NCI-H2107 (cell line): ENCODE data around the gene SMAGP.
"Not testable (repeated sequence)": the region's sequence is repeated elsewhere in the genome, so short reads cannot be mapped to it uniquely, and the experiment has no call there.

Experiments
- DNase-seq: peaks from one replicate; lab custom pipeline; 2025; lab: John Stamatoyannopoulos, UW

SMAGP gene, protein sequence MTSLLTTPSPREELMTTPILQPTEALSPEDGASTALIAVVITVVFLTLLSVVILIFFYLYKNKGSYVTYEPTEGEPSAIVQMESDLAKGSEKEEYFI

DNA sequence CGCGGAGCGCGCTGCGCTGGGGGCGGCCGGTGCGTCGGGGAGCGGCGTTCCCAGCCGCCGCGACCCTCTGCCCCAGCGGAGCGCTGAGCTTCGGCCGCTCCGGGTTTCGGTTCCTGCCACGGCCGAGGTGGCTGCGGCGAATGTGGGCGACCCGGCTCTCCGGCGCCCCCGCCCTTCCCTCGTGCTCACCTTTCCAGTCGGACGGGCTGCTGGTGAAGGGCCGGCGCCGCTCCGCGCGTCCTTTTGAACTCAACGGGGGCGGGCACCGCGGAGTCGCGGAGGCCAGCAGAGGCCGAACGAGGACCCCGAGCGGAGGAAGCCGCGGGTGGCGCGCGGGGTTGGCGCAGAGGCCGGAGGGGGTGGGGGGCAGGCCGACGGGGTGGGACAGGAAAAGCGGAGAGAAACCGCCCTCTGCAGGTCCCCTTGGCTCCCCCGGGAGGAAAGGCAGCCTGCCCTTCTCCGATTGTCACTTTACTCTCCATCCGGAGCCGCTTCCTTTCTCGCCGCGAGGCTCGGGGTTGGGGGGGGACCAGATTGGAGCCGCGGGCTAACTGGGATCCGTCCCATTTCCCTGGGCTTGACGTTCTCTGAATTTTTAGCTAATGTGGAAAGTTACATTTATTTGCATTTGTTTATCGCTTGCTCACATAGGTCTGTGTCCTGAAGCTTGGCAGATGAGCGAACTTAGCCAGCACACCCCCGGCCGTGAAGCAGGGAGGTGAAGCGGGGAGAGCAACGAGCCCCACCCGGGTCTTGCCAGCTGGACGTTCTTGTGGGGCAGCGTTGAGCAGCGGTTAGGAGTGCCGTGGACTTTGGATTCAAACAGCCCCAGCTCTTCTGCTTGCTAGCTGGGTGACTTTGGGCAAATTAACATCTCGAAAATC lies at the start of gene SMAGP:
Gene SMAGP (minus strand): TSS at position 349 of the 884 bp plus-strand sequence. CDS start 1,137 bp downstream, outside the sequence.
- DNase-seq, result no peak

DNA sequence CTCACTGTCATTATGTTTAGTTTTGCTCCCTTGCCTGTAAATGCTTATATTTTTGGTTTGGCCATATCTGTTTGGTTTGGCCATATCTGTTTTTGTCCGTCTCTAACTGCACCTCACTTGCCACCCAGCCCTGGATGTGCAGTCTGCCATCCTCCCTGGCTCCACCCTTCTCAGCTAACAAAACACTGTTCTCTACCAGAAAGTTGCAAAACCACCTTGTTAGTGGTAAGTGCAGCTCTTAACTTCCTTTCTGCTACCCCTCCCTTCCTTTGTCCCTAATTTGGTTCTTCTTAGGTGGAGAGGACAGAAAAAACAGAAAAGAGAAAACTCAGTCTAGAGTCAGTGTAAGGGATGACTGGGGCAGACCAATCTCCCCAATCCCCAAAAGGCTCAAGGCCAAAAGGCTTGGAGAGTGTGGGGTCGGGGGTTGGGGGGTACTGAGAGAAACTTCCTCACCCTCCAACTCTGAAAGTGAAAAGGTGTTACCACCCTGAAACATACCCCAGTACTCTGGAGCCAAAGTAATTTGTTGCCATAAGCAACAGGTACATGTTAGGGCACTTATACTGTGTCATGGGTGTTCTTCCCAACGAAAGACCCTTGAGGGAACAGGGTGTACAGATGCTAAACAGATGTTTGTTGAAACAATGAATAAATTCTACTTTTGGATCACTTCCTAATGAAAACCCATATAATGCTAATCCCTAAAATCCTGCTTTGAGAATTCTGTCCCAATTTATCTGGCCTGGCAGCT lies 48.8 kb upstream of the SMAGP start:
- DNase-seq, result no peak

GRCh38 chr12:51318057-51318806 lies 48.0 kb upstream of the SMAGP start:
- not testable (repeated sequence) for DNase-seq

GRCh38 chr12:51311389-51311788 lies 41.2 kb upstream of the SMAGP start:
- no peak for DNase-seq

DNA sequence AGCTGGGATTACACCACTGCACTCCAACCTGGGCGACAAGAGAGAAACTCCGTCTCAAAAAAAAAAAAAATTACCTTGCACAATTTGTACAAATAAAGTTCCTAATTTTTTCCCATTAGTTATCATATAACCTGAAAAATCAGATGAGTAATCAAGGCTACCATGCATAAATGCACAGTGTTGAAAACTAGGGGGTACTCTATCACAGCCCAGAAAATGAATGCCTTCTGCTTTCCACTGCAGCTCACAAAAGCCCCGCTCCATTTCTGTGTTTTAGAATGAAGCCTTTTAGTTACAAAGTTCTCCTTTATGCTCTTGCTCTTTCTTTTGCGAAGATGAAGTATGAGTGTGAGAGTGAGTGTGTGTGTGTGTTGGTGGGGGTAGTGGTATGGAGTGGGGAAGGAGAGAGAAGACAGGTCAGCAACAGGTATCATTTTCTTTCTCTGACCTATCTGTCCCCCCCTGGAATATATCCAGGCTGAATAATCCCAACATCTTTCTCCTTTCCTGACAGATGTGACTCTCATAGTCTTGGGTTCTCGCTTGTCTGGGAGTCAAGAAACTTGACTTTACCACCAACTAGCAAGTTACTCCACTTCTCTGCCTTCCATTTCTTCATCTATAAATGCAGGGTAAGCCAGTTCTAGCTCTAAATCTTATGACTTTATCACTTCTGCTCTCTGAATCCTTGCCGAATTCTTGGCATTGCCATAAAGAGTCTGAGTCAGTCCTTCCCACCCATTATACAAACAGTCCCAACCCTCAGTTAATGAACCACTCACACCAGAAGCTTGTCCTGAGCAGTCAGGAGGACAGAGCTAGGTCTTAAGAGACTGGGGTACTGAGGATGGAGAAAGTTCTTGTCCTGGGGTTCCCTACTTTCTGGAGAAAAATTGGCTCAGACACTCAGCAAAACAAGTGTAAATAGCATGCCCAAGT lies 37.7 kb upstream of the SMAGP start:
- no peak for DNase-seq

DNA sequence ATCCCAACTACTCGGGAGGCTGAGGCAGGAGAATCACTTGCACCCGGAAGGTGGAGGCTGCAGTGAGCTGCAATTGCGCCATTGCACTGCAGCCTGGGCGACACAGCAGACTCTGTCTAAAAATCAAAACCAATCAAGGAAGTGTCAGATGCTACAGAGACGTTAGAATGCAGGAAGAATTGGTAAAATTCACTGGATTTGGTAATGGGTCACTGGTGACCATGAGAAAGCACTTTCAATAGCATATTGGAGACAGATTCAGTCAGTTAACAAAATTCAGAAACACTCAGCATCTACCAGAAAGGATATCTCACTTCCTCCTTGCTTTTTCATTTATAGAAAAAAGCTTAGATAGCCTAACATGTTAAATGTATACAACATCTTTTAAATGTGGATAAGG lies 36.3 kb upstream of the SMAGP start:
- DNase-seq, result no peak

DNA sequence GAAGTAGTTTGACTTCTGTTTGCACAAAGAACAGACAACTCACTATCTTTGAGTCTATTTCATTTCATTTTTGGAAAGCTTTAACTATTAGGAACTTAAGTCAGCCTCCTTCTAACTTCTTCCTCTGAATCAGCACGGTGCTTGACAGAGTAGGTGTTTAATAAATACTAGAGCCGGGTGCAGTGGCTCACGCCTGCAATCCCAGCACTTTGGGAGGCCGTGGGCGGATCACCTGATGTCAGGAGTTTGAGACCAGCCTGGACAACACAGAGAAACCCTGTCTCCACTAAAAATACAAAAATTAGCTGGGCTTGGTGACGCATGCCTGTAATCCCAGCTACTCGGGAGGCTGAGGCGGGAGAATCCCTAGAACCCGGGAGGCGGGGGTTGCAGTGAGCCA lies 30.6 kb upstream of the SMAGP start:
- not testable (repeated sequence) for DNase-seq

GRCh38 chr12:51295651-51296050 lies 25.4 kb upstream of the SMAGP start:
- DNase-seq, result no peak

- DNase-seq, result not testable (repeated sequence)
Measured at GRCh38 chr12:51294097-51294496, 23.9 kb upstream of the SMAGP start.

GRCh38 chr12:51293696-51294095 lies 23.5 kb upstream of the SMAGP start:
- no peak for DNase-seq

DNA sequence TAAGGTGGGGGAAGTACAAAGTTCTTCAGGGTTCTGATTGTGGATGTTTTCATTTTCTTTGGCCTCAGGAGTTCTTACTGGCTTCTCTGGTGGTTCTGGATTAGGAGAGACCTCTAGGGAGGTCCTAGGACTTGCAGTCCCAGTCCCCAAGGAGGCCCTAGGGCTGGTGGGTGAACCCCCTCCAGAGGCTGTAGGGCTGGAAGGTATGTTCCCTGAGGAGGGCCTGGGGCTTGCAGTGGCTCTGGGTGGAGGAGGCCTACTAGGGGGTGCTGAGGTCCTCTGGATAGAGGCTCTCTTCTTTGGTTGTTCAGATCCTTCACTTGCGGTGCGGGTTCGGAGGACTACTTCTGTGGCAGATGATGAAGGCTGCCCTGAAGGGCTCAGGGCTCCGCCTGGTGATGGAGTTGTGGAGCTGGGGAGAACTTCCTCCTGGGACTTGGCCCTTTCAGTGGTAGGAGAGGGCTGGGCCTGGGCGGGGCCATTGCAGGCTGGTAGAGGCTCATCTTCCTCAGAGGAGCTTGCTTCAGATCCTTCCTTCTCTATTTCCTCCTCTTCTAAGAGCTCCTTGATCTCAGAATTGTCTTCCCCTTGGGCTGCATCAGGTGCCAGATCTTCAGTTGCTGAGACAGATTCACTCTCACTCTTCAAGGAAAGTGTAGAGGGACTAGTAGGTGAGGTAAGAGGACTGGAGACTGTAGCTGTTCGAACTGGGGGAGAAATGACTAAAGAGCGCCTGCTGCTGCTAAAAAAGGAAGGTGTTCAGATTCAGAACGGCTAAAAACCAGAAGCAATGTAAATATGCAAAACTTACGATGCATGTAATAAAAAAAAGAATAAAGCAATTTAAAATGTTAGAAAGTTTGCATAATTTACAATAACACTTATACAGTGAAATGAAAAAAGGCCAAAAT lies 21.6 kb upstream of the SMAGP start:
- DNase-seq, result not testable (repeated sequence)

GRCh38 chr12:51285843-51286242 lies 15.6 kb upstream of the SMAGP start:
- DNase-seq, result no peak

GRCh38 chr12:51281202-51281924 lies 11.1 kb upstream of the SMAGP start:
- no peak for DNase-seq

- DNase-seq, result no peak
Measured at GRCh38 chr12:51275088-51275487, 4.9 kb upstream of the SMAGP start.

- DNase-seq, result not testable (repeated sequence)
Measured at GRCh38 chr12:51272810-51273209, 2.6 kb upstream of the SMAGP start.

DNA sequence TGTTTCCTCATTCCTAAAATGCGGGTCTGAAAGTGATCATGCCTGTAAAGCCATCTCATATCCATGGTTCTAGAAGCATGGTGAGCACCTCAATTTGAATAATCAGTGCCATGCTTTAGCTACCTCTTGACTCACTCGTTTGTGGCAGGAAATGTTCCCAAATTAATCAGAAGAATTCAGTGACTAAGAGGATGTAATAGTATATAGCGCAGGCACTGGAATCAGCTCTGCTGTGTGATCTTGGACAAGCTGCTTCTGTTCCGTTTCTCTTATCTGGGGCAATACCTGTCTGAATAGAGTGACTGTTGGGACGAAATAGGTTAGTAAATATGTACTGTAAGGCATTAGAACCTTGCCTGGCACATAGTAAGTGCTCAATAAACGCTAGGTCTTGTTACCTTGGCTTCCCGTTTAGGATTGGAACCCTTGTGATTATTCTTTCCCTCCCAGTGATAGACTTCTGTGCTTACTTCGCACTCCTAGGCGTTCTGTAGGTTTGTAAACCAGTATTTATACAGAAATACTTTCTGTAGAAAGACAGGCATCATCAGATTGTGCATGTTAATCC lies 820 bp upstream of the SMAGP start:
- DNase-seq, result no peak

DNA sequence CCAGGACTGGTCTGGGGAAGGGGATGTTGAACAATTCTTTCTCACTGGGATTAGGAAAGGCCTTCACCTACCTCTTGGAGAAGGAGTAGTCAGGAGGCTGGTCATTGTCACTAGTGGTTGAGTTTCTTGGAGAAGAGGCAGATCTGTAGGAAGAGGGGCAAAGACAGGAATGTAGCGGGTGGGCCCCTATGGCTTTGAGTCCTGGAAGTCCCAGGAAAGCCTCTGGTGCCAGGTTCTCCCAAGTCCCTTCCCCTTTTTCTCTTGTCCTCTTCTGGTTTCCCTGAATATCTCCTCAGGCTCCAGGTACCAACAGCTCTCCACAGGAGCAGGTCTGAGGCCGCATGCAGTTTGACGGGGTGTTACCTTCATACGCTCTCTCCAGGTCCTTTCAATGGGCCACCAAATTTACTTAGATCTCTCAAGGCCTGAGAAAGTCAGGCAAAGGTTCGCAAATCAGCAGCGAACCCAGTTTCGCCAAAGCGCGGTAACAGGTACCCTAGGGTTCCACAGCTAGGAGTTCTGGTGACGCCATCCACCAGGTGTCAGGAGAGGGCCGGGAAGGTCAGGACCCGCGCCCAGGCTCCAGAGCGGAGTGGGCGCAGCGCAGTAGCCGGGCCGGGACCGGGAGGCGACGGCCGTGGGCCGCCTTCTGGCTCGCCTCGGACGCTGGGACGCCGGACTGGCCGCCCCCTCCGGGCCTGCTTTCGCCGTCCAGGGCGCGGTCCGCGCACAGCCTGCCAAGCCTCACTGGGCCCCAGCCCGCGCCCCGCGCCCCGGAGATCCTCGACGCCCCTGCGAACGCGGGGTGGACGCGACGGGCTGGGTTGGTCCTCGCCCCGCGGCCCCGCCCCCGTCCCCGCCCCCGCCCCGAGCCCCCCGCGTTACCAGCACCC lies 795 bp downstream of the SMAGP start:
- DNase-seq, result no peak

GRCh38 chr12:51265024-51265423 lies 5.2 kb downstream of the SMAGP start:
- no peak for DNase-seq
